Measurements from ENCODE around the gene KDM4C.
"Not testable (repeated sequence)": the region's sequence is repeated elsewhere in the genome, so short reads cannot be mapped to it uniquely, and the experiment has no call there.

Gene KDM4C

DNA sequence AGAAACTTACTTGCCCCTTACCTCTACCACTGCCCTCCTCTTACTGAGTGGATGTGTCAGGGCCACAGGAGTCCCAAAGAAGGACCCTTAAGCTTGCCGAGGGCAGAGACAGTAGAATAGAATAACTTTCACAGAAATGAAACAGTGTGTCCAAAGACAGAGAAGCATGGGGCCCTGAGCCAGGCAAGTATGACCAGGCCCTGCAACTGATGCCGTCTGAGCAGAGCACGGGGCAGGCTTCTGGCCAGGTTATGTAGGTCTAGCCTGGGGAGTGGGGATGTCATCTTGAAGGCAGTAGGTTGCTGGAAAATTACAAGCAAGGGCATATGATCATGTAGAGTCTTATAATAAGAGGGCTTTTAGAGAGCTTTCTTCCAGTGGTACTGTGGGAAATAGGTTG, 415.4 kb downstream of the KDM4C start:
- no peak for TF ChIP-seq CTCF (conservative IDR thresholded peaks at IDR 0.05; ENCODE audit: low read depth, low read length)
- no peak for DNase-seq (ENCODE audit: low read depth)
- H3K4me3 ChIP-seq (ENCODE audit: low read length) = no peak overlapping the region

GRCh38 chr9:7174301-7174700, 416.5 kb downstream of the KDM4C start:
- no peak for TF ChIP-seq CTCF (conservative IDR thresholded peaks at IDR 0.05; ENCODE audit: low read depth, low read length)
- H3K4me3 ChIP-seq (ENCODE audit: low read length) = no peak overlapping the region
- DNase-seq (ENCODE audit: low read depth) = no peak

GRCh38 chr9:7174884-7175283, 417.1 kb downstream of the KDM4C start:
- TF ChIP-seq CTCF (conservative IDR thresholded peaks at IDR 0.05; ENCODE audit: low read depth, low read length) = no peak
- no peak for DNase-seq (ENCODE audit: low read depth)
- H3K4me3 ChIP-seq (ENCODE audit: low read length) = no peak overlapping the region

DNA sequence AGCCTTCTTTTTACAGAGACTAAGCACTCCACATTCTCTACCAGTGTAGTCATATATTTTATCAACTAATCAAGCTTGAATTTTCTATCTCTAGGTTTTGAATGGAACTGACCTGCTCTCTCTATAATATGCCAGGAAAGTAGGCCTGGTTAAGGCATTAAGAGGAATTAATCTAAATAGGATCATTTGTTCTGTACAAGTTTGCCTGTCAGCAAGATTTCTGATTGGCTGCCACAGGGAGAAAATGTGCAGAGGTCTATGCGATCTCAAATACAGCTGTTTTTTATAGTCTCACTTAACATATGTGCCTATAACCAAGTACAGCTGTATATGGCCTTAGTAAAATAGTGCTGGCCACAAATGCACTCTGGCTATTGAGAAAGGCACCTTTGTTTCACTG, 418.8 kb downstream of the KDM4C start:
- no peak overlapping the region for H3K4me3 ChIP-seq (ENCODE audit: low read length)
- no peak for DNase-seq (ENCODE audit: low read depth)
- no peak for TF ChIP-seq CTCF (conservative IDR thresholded peaks at IDR 0.05; ENCODE audit: low read depth, low read length)

DNA sequence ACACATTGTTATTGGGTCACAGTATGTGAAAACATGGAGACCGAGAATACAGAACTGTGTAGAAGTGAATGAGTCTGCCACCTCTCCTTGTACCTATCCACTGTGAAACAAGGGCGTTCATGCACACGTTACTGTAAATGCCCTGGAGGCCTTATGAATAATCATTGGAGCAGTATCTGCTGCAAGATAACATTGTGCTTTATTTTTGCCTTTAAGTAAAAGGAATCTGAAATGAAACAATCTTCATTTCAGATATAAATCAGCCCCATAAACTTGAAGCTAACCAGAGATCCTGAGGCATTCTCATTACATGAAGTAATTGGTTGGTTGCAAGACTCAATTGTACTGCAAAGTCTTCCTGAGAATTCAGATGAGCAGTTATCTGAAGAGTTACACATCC, 419.6 kb downstream of the KDM4C start:
- TF ChIP-seq CTCF (conservative IDR thresholded peaks at IDR 0.05; ENCODE audit: low read depth, low read length) = no peak
- DNase-seq (ENCODE audit: low read depth) = no peak
- H3K4me3 ChIP-seq (ENCODE audit: low read length) = no peak overlapping the region

GRCh38 chr9:7178729-7179128, 421.0 kb downstream of the KDM4C start:
- DNase-seq (ENCODE audit: low read depth) = no peak
- TF ChIP-seq CTCF (conservative IDR thresholded peaks at IDR 0.05; ENCODE audit: low read depth, low read length) = no peak
- H3K4me3 ChIP-seq (ENCODE audit: low read length) = no peak overlapping the region

- DNase-seq (ENCODE audit: low read depth) = no peak
- H3K4me3 ChIP-seq (ENCODE audit: low read length) = no peak overlapping the region
- no peak for TF ChIP-seq CTCF (conservative IDR thresholded peaks at IDR 0.05; ENCODE audit: low read depth, low read length)
Observed at GRCh38 chr9:7180247-7180646, 422.5 kb downstream of the KDM4C start.

DNA sequence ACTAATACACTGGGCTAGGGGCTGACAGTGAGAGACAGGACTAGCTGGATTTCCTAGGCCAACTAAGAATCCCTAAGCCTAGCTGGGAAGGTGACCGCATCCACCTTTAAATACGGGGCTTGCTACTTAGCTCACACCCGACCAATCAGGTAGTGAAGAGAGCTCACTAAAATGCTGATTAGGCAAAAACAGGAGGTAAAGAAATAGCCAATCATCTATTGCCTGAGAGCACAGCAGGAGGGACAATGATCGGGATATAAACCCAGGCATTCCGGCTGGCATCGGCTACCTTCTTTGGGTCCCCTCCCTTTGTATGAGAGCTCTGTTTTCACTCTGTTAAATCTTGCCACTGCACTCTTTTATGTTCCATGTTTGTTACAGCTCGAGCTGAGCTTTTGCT, 425.4 kb downstream of the KDM4C start:
- not testable (repeated sequence) for H3K4me3 ChIP-seq (ENCODE audit: low read length); DNase-seq (ENCODE audit: low read depth)
